Stimulated activated CD4-positive, alpha-beta T cell treated with anti-CD3 and anti-CD28 coated beads, Interleukin-4, amount 100 ng/mL, for 4 hours (primary cell): ENCODE data around the gene MFSD11.
"Not testable (repeated sequence)": the region's sequence is repeated elsewhere in the genome, so short reads cannot be mapped to it uniquely, and the experiment has no call there.

Experiments
- DNase-seq, 2 experiments: peaks; one replicate each; pipeline ENCODE4 v3.0.0-alpha.2; 2020

The MFSD11 gene

DNA sequence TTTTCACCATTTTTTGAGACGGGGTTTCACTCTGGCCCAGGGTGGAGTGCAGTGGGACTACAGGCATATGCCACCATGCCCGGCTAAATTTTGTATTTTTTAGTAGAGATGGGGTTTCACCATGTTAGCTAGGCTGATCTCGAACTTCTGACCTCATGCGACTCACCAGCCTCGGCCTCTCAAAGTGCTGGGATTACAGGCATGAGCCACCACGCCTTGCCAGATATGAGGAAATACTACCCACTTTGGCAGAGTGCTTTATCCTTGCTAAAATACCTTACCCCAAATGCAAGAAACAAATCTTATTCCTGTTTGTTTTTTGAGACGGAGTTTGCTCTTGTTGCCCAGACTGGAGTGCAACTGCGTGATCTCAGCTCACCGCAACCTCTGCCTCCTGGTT, 67.4 kb downstream of the MFSD11 start:
- no peak for DNase-seq

DNA sequence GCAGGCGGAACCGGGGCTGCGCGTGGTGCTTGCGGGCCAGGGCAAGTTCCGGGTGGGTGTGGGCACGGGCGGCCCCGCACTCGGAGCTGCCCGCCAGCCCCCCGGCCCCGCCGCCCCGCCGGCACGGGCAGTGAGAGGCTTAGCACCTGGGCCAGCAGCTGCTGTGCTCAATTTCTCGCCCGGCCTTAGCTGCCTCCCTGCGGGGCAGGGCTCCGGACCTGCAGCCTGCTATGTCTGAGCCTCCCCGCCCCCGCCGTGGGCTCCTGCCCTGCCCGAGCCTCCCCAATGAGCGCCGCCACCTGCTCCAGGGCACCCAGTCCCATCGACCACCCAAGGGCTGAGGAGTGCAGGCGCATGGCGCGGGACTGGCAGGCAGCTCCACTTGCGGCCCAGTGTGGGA, 68.2 kb downstream of the MFSD11 start:
- not testable (repeated sequence) for DNase-seq

DNA sequence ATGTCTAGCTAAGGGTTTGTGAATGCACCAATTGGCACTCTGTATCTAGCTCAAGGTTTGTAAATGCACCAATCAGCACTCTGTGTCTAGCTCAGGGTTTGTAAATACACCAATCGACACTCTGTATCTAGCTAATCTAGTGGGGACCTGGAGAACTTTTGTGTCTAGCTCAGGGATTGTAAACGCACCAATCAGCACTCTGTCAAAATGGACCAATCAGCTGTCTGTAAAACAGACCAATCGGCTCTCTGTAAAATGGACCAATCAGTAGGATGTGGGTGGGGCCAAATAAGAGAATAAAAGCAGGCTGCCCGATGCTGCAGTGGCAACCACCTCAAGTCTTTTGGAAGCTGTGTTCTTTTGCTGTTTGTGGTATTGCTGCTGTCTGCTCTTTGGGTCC, 68.8 kb downstream of the MFSD11 start:
- DNase-seq = not testable (repeated sequence)

DNA sequence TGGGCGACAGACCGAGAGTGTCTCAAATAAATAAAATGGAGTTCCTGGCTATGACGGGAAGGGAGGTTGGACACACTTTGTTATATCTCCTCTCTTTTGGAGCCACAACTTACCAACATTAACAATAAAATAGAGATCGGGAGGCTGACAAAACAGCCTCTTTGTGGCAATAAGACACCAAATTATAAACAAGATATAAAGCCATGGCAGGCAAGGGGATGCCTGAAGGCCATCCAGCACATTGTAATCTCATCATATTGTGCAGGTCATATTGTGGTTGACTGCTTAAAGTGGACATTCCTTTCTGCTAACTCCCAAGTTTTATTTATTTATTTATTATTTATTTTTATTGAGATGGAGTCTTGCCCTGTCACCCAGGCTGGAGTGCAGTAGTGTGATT, 70.4 kb downstream of the MFSD11 start:
- no peak for DNase-seq

DNA sequence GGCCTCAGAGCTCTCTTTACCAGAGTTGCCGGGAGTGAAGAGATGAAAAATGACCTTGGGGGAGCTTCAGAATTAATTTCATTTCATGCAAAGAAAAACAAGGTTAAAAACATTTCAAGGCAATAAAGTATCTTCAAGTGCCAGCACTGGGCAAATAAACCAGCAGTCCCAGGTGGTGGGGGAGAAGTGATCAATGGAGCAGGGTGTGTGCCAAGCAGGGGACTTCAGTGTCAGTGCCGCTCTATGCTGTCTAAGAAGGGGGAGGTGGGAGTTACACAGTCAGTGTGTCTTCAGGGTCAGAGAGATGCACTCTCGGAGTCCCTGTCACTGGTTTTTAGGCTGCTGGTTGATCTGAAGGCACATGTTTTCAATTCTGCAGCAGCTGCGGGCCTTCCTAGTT, 73.0 kb downstream of the MFSD11 start:
- no peak for DNase-seq

DNA sequence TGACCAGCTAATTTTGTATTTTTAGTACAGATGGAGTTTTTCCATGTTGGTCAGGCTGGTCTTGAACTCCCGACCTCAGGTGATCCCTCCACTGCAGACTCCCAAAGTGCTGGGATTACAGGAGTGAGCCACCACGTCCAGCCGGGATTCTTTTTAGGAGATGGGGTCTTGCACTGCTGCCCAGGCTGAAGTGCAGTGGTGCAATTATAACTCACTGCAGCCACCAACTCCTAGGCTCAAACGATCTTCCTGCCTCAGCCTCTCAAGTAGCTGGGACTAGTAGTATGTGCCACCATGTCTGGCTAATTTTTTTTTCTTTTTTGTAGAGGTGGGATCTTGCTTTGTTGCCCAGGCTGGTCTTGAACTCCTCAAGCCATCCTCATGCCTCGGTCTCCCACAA, 73.9 kb downstream of the MFSD11 start:
- no peak for DNase-seq

DNA sequence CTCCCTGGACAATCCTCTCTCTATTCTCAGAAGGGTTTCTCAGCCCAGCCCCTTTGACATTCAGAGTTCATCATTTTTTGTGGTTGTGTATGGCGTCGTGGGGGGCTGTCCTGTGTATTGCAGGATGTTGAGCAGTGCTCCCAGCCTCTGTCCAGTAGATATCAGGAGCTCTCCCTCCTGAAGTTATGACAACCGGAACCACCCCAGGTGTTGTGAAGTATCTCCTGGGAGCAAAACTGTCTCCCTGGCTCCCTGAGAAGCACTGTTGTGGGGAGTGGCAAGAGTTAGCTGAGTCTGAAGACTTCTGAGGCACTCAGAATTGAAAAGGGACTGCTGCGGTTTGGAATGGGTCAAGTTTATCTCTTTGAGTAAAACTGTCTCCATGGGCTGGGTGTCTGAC, 74.3 kb downstream of the MFSD11 start:
- no peak for DNase-seq

DNA sequence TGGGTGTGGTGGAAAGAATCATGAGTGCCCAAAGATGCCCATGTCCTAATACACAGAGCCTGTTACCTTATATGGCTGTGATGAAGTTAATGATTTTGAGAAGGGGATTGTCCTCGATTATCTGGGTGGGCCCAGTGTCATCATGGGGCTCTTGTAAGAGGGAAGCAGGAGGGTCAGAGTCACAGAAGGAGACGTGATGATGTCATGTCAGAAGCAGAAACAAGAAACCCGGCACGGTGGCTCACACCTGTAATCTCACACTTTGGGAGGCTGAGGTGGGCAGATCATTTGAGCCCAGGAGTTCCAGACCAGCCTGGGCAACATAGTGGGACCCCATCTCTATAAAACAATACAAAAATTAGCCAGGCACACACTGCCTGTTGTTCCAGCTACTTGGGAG, 75.0 kb downstream of the MFSD11 start:
- DNase-seq = no peak

DNA sequence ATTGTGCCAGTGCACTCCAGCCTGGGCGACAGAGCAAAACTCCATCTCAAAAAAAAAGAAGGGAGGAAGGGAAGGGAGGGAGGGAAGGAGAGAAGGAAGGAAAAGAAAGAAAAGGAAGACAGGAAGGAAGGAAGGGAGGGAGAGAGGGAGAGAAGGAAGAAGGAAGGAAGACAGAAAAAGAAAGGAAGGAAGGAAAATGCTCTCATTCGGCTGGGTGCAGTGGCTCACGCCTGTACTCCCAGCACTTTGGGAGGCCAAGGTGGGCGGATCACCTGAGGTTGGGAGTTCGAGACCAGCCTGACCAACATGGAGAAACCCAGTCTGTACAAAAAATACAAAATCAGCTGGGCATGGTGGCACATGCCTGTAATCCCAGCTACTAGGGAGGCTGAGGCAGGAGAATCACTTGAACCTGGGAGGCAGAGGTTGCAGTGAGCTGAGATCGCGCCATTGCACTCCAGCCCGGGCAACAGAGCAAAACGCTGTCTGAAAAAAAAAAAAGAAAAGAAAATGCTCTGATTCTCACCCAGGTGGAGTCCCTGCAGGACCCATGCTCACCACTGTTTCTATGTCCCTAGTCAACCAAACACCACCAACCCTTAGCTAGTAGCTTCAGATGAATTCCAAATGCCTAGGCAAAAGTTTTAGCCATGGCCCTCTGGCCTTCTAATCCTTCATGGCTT, 78.1 kb downstream of the MFSD11 start:
- DNase-seq = not testable (repeated sequence)

DNA sequence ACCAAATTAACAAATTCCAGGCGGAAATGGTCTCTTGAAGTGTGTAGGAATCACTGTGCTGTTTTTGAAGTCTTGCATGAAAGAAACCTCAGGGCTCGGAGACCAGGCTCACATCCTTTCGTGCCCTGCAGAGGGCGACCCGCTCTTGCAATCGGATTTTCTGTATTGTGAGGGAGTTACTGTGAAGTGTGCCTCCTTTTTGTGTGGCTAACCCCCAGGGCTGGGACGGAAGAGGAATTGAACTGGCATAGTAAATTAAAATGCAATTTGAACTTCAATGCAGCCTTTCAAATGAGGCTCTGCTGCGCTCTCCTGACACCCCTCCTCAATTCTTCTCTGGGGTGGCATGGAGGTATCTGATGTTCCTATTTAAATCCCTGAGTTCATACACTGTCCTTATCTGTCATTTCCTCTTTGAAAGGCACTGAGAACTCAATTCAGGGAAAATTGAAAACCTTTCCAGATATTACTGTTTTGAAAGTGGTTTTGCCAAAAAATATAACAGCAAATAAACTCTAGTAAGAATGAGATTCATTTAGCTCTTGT, 78.7 kb downstream of the MFSD11 start:
- peak; percentile 40 to 49 for DNase-seq

DNA sequence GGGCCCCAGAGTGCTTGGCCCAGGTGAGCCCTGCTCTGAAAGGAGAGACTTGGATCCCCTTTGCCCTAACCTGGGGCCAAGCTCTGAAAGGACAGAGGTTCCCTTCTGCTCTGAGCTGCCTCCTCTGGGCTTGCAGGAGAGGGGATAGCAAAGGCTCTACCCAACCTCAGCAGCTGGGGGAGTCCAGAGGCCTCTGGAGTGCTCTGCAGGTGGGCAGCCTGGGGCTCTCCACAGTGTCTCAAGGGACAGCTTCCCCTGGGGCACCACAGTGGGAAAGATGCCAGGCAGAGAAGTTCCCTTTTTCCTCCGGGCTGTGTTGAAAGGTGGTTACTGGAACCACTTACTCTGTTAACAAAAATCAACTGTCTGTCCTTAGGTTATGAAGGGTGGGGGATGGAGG, 82.1 kb downstream of the MFSD11 start:
- DNase-seq = no peak

DNA sequence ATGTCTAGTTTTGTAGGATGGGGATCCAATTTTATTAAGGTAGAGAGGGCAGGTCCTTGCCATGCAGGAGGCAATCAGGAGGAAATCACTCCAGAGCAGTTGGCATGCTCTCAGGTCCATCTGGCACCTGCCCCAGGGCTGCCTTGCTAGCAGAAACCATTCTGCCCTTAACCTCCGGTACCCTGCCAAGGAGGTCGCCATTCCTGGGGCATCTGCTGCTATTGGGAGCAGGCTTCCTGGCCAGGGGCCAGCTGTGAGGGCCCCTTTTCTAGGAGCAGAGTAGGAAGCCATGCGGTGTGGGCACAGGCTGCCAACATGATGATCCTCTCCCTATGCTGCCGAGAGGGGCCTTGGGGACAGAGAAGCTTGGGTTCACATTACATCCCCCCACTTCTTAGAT, 82.6 kb downstream of the MFSD11 start:
- no peak for DNase-seq

DNA sequence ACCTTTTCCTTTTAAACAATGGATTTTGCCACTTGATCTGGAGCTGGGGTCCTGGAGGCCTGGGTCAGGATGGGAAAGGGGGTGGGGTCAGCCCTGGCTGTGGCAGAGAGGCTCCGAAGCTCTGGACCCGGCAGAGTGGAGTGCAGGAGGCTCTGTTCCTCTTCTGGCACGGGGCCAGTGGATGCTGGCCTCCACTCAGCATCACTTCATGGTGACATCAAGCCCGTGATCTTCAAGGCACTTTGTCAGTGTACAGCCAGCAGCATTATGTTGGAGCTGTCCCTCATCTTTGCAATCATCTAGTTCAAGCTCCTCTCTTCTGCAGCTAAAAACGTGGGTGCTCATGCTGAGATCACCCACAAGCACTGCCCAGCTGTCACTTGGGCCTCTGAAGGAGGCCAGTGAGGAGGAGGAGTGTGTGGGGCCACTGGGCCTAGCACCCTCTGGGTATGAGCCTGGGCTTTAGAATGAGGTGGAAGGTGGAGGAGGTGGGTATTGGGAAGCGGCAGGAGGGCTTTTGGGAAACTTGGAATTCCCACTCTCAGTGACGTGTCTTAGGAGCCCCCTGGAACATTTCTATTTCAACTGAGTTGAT, 84.4 kb downstream of the MFSD11 start:
- DNase-seq = no peak

DNA sequence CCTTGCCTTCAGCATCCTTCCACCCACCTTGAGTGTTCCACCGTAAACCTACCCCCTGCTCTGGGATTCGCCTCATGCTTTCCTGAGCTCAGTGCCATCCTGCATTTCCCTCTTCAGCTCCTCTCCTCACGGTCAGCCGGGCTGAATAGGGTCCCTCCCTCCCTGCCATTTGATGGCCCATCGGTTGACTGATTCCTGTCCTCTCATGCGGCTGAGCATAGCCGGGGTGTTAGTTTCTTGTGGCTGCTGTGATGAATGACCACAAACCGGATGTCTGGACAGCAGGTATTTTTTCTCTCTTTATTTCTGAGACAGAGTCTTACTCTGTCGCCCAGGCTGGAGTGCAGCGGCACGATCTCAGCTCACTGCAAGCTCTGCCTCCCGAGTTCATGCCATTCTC, 86.2 kb downstream of the MFSD11 start:
- DNase-seq = no peak

DNA sequence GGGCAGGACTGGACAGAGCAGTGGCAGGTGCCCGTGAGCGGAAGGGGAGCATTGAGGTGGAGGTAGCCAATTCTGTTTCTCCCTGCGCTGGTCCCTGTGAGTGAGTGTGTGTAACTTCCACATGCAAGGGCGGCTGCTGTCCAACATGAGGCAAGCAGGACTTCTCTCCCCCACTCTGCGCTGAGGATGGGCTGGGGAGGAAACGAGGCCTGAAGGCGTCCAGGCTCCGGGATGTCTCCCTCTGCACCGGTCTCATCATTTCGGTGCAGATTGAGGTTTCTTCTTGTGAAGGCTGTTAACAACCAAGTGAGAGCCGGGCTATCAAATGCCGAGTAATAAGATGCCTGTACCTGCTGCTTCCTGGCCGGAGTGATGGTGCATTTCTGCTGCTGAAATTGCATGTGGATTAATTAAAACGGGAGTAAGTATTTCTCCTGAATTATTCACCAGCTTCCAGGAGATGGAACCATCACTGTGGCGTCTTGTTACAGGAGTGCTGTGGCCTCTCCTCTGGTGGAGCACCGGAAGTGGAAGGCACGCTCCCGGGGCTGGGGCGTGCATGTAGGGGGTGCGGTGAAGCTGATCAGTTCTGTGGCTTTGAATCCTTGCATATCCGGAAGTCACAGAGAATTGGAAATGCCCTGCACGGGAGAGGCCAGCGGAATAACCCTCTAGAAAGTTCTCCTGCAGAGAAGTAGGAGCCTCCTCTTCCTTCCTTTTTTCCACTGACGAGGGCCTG, 88.6 kb downstream of the MFSD11 start:
- no peak for DNase-seq

DNA sequence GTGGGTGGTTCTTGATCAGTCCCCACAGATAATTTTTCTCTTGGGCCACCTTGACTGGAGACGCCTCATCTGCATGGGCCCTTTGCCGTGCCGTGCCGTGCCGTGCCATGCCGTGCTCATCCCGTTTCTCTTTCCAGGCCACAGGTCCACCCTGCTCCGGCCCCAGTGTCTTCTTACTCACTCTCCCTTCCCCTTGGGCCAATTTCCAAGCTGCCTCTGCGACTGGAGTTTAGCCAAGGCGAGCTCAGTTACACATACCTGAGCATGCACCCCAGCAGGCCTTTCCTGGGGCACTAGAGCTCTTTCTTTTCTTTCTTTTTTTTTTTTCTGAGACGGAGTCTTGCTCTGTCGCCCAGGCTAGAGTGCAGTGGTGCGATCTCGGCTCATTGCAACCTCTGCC, 89.8 kb downstream of the MFSD11 start:
- no peak for DNase-seq
